Measurements from ENCODE around the gene SH3RF1. TPM values are rescaled to one million over a fixed set of nuclear protein-coding genes. Genes with fewer than 3 reads are reported as not detected.

Gene SH3RF1
- total RNA-seq, 1 donor from 2014 or later, result 21.6 TPM

- no peak overlapping the region for H3K27ac Mint-ChIP-seq
- peaks cover 3% of the 10 kb centered on the region for H3K9me3 Mint-ChIP-seq
- no peaks in the 10 kb centered on the region for H3K27me3 Mint-ChIP-seq
- no peak for TF ChIP-seq CTCF (conservative IDR thresholded peaks at IDR 0.05)
- H3K4me1 Mint-ChIP-seq (ENCODE audit: unreplicated experiment), result peaks cover 19% of the 10 kb centered on the region
- DNase-seq (ENCODE audit: extremely low spot score, unreplicated experiment), result no peak
- H3K36me3 Mint-ChIP-seq, result peaks cover 24% of the 10 kb centered on the region
- no peak overlapping the region for H3K4me3 Mint-ChIP-seq
These were observed 121.9 kb downstream of the SH3RF1 start for GRCh38 chr4:169148885-169149284.

GRCh38 chr4:169147191-169147590 lies 123.6 kb downstream of the SH3RF1 start:
- TF ChIP-seq CTCF (conservative IDR thresholded peaks at IDR 0.05), result no peak
- no peaks in the 10 kb centered on the region for H3K27me3 Mint-ChIP-seq
- no peak overlapping the region for H3K4me3 Mint-ChIP-seq
- peaks cover 3% of the 10 kb centered on the region for H3K9me3 Mint-ChIP-seq
- no peak overlapping the region for H3K27ac Mint-ChIP-seq
- H3K4me1 Mint-ChIP-seq (ENCODE audit: unreplicated experiment), result peaks cover 28% of the 10 kb centered on the region
- H3K36me3 Mint-ChIP-seq, result peaks cover 17% of the 10 kb centered on the region
- DNase-seq (ENCODE audit: extremely low spot score, unreplicated experiment), result no peak

- Mint-ChIP-seq H3K4me1 (ENCODE audit: unreplicated experiment) (peaks cover 22% of the 10 kb centered on the region), H3K27ac (no peak overlapping the region), H3K36me3 (peaks cover 9% of the 10 kb centered on the region), H3K4me3 (no peak overlapping the region), H3K27me3 (no peaks in the 10 kb centered on the region), H3K9me3 (no peaks in the 10 kb centered on the region)
- DNase-seq (ENCODE audit: extremely low spot score, unreplicated experiment), result no peak
- no peak for TF ChIP-seq CTCF (conservative IDR thresholded peaks at IDR 0.05)
These were observed 126.6 kb downstream of the SH3RF1 start for GRCh38 chr4:169144061-169144600.

- H3K4me3 Mint-ChIP-seq, result no peak overlapping the region
- peaks cover 5% of the 10 kb centered on the region for H3K36me3 Mint-ChIP-seq
- TF ChIP-seq CTCF (conservative IDR thresholded peaks at IDR 0.05), result no peak
- no peaks in the 10 kb centered on the region for H3K27me3 Mint-ChIP-seq
- no peak for DNase-seq (ENCODE audit: extremely low spot score, unreplicated experiment)
- no peaks in the 10 kb centered on the region for H3K9me3 Mint-ChIP-seq
- no peak overlapping the region for H3K27ac Mint-ChIP-seq
- peaks cover 21% of the 10 kb centered on the region for H3K4me1 Mint-ChIP-seq (ENCODE audit: unreplicated experiment)
These were observed 127.4 kb downstream of the SH3RF1 start for GRCh38 chr4:169143335-169143734.

GRCh38 chr4:169142906-169143305 lies 127.8 kb downstream of the SH3RF1 start:
- Mint-ChIP-seq H3K27me3 (no peaks in the 10 kb centered on the region), H3K4me1 (ENCODE audit: unreplicated experiment) (peaks cover 21% of the 10 kb centered on the region), H3K27ac (no peak overlapping the region), H3K9me3 (no peaks in the 10 kb centered on the region), H3K36me3 (peaks cover 4% of the 10 kb centered on the region), H3K4me3 (no peak overlapping the region)
- no peak for TF ChIP-seq CTCF (conservative IDR thresholded peaks at IDR 0.05)
- no peak for DNase-seq (ENCODE audit: extremely low spot score, unreplicated experiment)

GRCh38 chr4:169142391-169142790 lies 128.4 kb downstream of the SH3RF1 start:
- TF ChIP-seq CTCF (conservative IDR thresholded peaks at IDR 0.05), result no peak
- Mint-ChIP-seq H3K4me1 (ENCODE audit: unreplicated experiment) (peaks cover 21% of the 10 kb centered on the region), H3K9me3 (no peaks in the 10 kb centered on the region), H3K27me3 (no peaks in the 10 kb centered on the region), H3K27ac (no peak overlapping the region), H3K4me3 (no peak overlapping the region), H3K36me3 (peaks cover 4% of the 10 kb centered on the region)
- DNase-seq (ENCODE audit: extremely low spot score, unreplicated experiment), result no peak

Measured in type B pancreatic cell (in vitro differentiated cells).